ENCODE data around the gene PRSS56. TPM values are rescaled to one million over a fixed set of nuclear protein-coding genes. Genes with fewer than 3 reads are reported as not detected.

PRSS56 gene
- total RNA-seq, 1 donor from 2014 or later = not detected

GRCh38 chr2:232493701-232494474 is 26.3 kb upstream of the PRSS56 start:
- H3K4me1 ChIP-seq = peaks cover 30% of the 10 kb centered on the region
- no peaks in the 10 kb centered on the region for H3K36me3 ChIP-seq
- peaks cover 14% of the 10 kb centered on the region for H3K4me1 Mint-ChIP-seq
- peaks cover 10% of the 10 kb centered on the region for H4K20me1 ChIP-seq (ENCODE audit: low read depth)
- H3K27me3 ChIP-seq = peaks cover 16% of the 10 kb centered on the region
- no peaks in the 10 kb centered on the region for H3K36me3 Mint-ChIP-seq
- H3K4me3 Mint-ChIP-seq = no peak overlapping the region
- H3K9ac ChIP-seq = no peak overlapping the region
- TF ChIP-seq EZH2phosphoT487 (IDR thresholded peaks at IDR 0.05) (no peak), CTCF (IDR thresholded peaks at IDR 0.05) (no peak), EZH2 (IDR thresholded peaks at IDR 0.05) (no peak)
- peaks cover 33% of the 10 kb centered on the region for H3K27me3 Mint-ChIP-seq (ENCODE audit: insufficient read depth, low read depth)
- H3K4me2 ChIP-seq = peak overlapping the region; percentile 16
- H3K27ac Mint-ChIP-seq = no peak overlapping the region
- H2AFZ ChIP-seq (replicated peaks) = no peak overlapping the region
- DNase-seq (ENCODE audit: low spot score) = no peak
- H3K9me3 Mint-ChIP-seq = peaks cover 3% of the 10 kb centered on the region
- H3F3A ChIP-seq (ENCODE audit: low read depth) = peaks cover 3% of the 10 kb centered on the region
- H3K9me3 ChIP-seq (ENCODE audit: low read depth) = no peaks in the 10 kb centered on the region
- no peak overlapping the region for H3K27ac ChIP-seq
- no peak overlapping the region for H3K4me3 ChIP-seq
- no peaks in the 10 kb centered on the region for H3K79me2 ChIP-seq (ENCODE audit: low read depth)

GRCh38 chr2:232494542-232494941 is 25.6 kb upstream of the PRSS56 start:
- no peaks in the 10 kb centered on the region for H3K36me3 ChIP-seq
- Mint-ChIP-seq H3K4me1 (peaks cover 13% of the 10 kb centered on the region), H3K36me3 (no peaks in the 10 kb centered on the region), H3K4me3 (no peak overlapping the region), H3K9me3 (peaks cover 3% of the 10 kb centered on the region), H3K27ac (no peak overlapping the region), H3K27me3 (ENCODE audit: insufficient read depth, low read depth) (peaks cover 27% of the 10 kb centered on the region)
- H3K4me2 ChIP-seq = no peak overlapping the region
- no peak overlapping the region for H2AFZ ChIP-seq (replicated peaks)
- H3F3A ChIP-seq (ENCODE audit: low read depth) = no peaks in the 10 kb centered on the region
- H3K27ac ChIP-seq = no peak overlapping the region
- DNase-seq (ENCODE audit: low spot score) = no peak
- peaks cover 10% of the 10 kb centered on the region for H3K27me3 ChIP-seq
- H3K9me3 ChIP-seq (ENCODE audit: low read depth) = no peaks in the 10 kb centered on the region
- TF ChIP-seq EZH2phosphoT487 (IDR thresholded peaks at IDR 0.05) (no peak), EZH2 (IDR thresholded peaks at IDR 0.05) (no peak), CTCF (IDR thresholded peaks at IDR 0.05) (no peak)
- H3K79me2 ChIP-seq (ENCODE audit: low read depth) = no peaks in the 10 kb centered on the region
- H4K20me1 ChIP-seq (ENCODE audit: low read depth) = peaks cover 5% of the 10 kb centered on the region
- no peak overlapping the region for H3K9ac ChIP-seq
- H3K4me3 ChIP-seq = no peak overlapping the region
- peaks cover 25% of the 10 kb centered on the region for H3K4me1 ChIP-seq

GRCh38 chr2:232495292-232495691 is 24.9 kb upstream of the PRSS56 start:
- Histone ChIP-seq H3K4me1 (peaks cover 22% of the 10 kb centered on the region), H3K27me3 (peaks cover 8% of the 10 kb centered on the region), H3K79me2 (ENCODE audit: low read depth) (no peaks in the 10 kb centered on the region), H3K4me2 (no peak overlapping the region), H3F3A (ENCODE audit: low read depth) (no peaks in the 10 kb centered on the region), H3K36me3 (no peaks in the 10 kb centered on the region), H3K9me3 (ENCODE audit: low read depth) (no peaks in the 10 kb centered on the region), H3K27ac (no peak overlapping the region), H4K20me1 (ENCODE audit: low read depth) (no peaks in the 10 kb centered on the region), H2AFZ (replicated peaks) (no peak overlapping the region), H3K4me3 (no peak overlapping the region), H3K9ac (no peak overlapping the region)
- no peak overlapping the region for H3K27ac Mint-ChIP-seq
- no peaks in the 10 kb centered on the region for H3K36me3 Mint-ChIP-seq
- peaks cover 3% of the 10 kb centered on the region for H3K9me3 Mint-ChIP-seq
- peaks cover 12% of the 10 kb centered on the region for H3K4me1 Mint-ChIP-seq
- no peak for DNase-seq (ENCODE audit: low spot score)
- no peak overlapping the region for H3K4me3 Mint-ChIP-seq
- no peak for TF ChIP-seq EZH2phosphoT487 (IDR thresholded peaks at IDR 0.05)
- TF ChIP-seq EZH2 (IDR thresholded peaks at IDR 0.05) = no peak
- TF ChIP-seq CTCF (IDR thresholded peaks at IDR 0.05) = no peak
- H3K27me3 Mint-ChIP-seq (ENCODE audit: insufficient read depth, low read depth) = peaks cover 22% of the 10 kb centered on the region
